H1 (cell line): Measurements from ENCODE around the gene SEMA3G. TPM values are rescaled to one million over a fixed set of nuclear protein-coding genes. Genes with fewer than 3 reads are reported as not detected.

Experiments used
- CTCF ChIA-PET: fragments of 300-600 bp; sonication (Branson Sonifier 250); formaldehyde crosslinking; loops from one replicate; lab custom pipeline; 2021; ENCODE audit not compliant: partially characterized antibody; lab: Charles Lee
- POLR2A ChIA-PET: fragments of 300-600 bp; sonication (Branson Sonifier 250); formaldehyde crosslinking; loops from one replicate; lab custom pipeline; 2021; ENCODE audit warnings: inconsistent platforms; ENCODE audit not compliant: partially characterized antibody; lab: Charles Lee
- DNase-seq, 2 experiments: peaks; one replicate each; pipeline versions ENCODE4 v3.0.0 to v3.0.0-alpha.2; 2010 to 2022; ENCODE audit warnings: low spot score in 2 of 2, low read depth in 1 of 2, mixed read lengths in 1 of 2
- FAIRE-seq: peaks from 2 replicates; lab custom pipeline; 2011; peaks lifted over from hg19 to GRCh38; lab: Jason Lieb, UNC
- H2AFZ ChIP-seq: 2 replicates; pipeline ENCODE4 v1.8.1; 2012; ENCODE audit warnings: low read length, inconsistent platforms
- H2AK5ac ChIP-seq: 2 replicates; pipeline ENCODE4 v1.6.1; 2013; ENCODE audit warnings: low read depth, low read length
- H2BK120ac ChIP-seq: replicated peaks from 2 replicates; pipeline ENCODE3; 2013; ENCODE audit warnings: low read depth, low read length, inconsistent platforms
- H2BK12ac ChIP-seq: 2 replicates; pipeline ENCODE4 v1.6.1; 2013; ENCODE audit warnings: low read depth, low read length
- H2BK15ac ChIP-seq: 2 replicates; pipeline ENCODE4 v1.6.1; 2013; ENCODE audit warnings: low read length
- H2BK20ac ChIP-seq: 2 replicates; pipeline ENCODE4 v1.6.1; 2013; ENCODE audit warnings: low read length
- H2BK5ac ChIP-seq: 2 replicates; pipeline ENCODE4 v1.6.1; 2013; ENCODE audit warnings: low read depth, low read length
- H3K14ac ChIP-seq: 2 replicates; pipeline ENCODE4 v1.6.1; 2013; ENCODE audit warnings: inconsistent platforms; ENCODE audit not compliant: insufficient read length
- H3K18ac ChIP-seq: 2 replicates; pipeline ENCODE4 v1.6.1; 2013; ENCODE audit warnings: low read length; ENCODE audit errors: extremely low read depth
- H3K23ac ChIP-seq: 2 replicates; pipeline ENCODE4 v1.6.1; 2013; ENCODE audit warnings: inconsistent platforms; ENCODE audit not compliant: insufficient read length
- H3K23me2 ChIP-seq: 2 replicates; pipeline ENCODE4 v1.6.1; 2013; ENCODE audit warnings: low read depth, low read length
- H3K27ac ChIP-seq: 2 replicates; pipeline ENCODE4 v1.6.1; 2011; ENCODE audit warnings: low read depth, low read length, inconsistent platforms
- H3K27me3 ChIP-seq, 4 experiments: replicated peaks in 1 of 4; 1 replicate in 1 of 4; 2 replicates in 3 of 4; pipeline versions ENCODE4 v1.6.1 to v1.8.1; 2011 to 2013; ENCODE audit warnings: low read length in 3 of 4, mild to moderate bottlenecking in 3 of 4, inconsistent platforms in 2 of 4, mixed read lengths in 2 of 4, moderate library complexity in 1 of 4; ENCODE audit not compliant: control insufficient read depth in 3 of 4, insufficient read depth in 3 of 4; ENCODE audit errors: extremely low read depth in 1 of 4
- H3K36me3 ChIP-seq, 4 experiments: 2 replicates each; pipeline versions ENCODE4 v1.6.1 to v1.8.1; 2011 to 2013; ENCODE audit warnings: mild to moderate bottlenecking in 4 of 4, low read length in 3 of 4, moderate library complexity in 2 of 4, control low read depth in 1 of 4, inconsistent platforms in 1 of 4; ENCODE audit not compliant: insufficient read depth in 4 of 4, control insufficient read depth in 2 of 4
- H3K4ac ChIP-seq: replicated peaks from 2 replicates; pipeline ENCODE3; 2013; ENCODE audit warnings: low read length, low read depth, mixed read lengths, inconsistent platforms; ENCODE audit not compliant: insufficient read length
- H3K4me1 ChIP-seq, 4 experiments: replicated peaks in 1 of 4; 1 replicate in 1 of 4; 2 replicates in 3 of 4; pipeline versions ENCODE4 v1.6.1 to v1.8.1; 2011 to 2013; ENCODE audit warnings: low read length in 3 of 4, inconsistent platforms in 2 of 4, mixed read lengths in 1 of 4; ENCODE audit not compliant: insufficient read depth in 4 of 4, control insufficient read depth in 3 of 4
- H3K4me2 ChIP-seq, 2 experiments: 2 replicates each; pipeline versions ENCODE4 v1.6.1 to v1.8.1; 2011 to 2013; ENCODE audit warnings: low read depth in 2 of 2, low read length in 2 of 2, control low read depth in 1 of 2, inconsistent platforms in 1 of 2, mild to moderate bottlenecking in 1 of 2; ENCODE audit not compliant: insufficient read depth in 1 of 2
- H3K4me3 ChIP-seq, 4 experiments: fragments of 200-600, 300-600 bp in 1 of 4; sonication (generic), shearing (Covaris generic), sonication (Bioruptor Twin) in 1 of 4; 2 replicates each; pipeline versions ENCODE4 v1.5.1 to v1.8.1; 2011 to 2016; ENCODE audit warnings: low read length in 4 of 4, low read depth in 3 of 4, control low read depth in 2 of 4, inconsistent platforms in 2 of 4, mild to moderate bottlenecking in 2 of 4, mixed read lengths in 1 of 4, moderate library complexity in 1 of 4; ENCODE audit not compliant: insufficient read depth in 2 of 4; ENCODE audit errors: extremely low read depth in 1 of 4
- H3K56ac ChIP-seq: replicated peaks from 2 replicates; pipeline ENCODE3; 2013; ENCODE audit warnings: low read depth, mild to moderate bottlenecking, mixed read lengths, low read length, inconsistent platforms; ENCODE audit not compliant: insufficient read length
- H3K79me1 ChIP-seq: 2 replicates; pipeline ENCODE4 v1.6.1; 2013; ENCODE audit warnings: low read depth, low read length, control low read depth
- H3K79me2 ChIP-seq, 2 experiments: 2 replicates each; pipeline versions ENCODE4 v1.6.1 to v1.8.1; 2012 to 2013; ENCODE audit warnings: low read length in 2 of 2, mild to moderate bottlenecking in 2 of 2, inconsistent platforms in 1 of 2; ENCODE audit not compliant: insufficient read depth in 2 of 2, control insufficient read depth in 1 of 2
- H3K9ac ChIP-seq, 4 experiments: replicated peaks in 1 of 4; 1 replicate in 1 of 4; 2 replicates in 3 of 4; pipeline versions ENCODE4 v1.6.1 to v1.8.1; 2011 to 2013; ENCODE audit warnings: low read depth in 3 of 4, low read length in 3 of 4, control low read depth in 2 of 4, mild to moderate bottlenecking in 2 of 4, moderate library complexity in 2 of 4, inconsistent platforms in 1 of 4; ENCODE audit errors: extremely low read depth in 1 of 4
- H3K9me3 ChIP-seq, 2 experiments: 2 replicates each; pipeline versions ENCODE4 v1.6.1 to v1.8.1; 2012 to 2013; ENCODE audit warnings: mild to moderate bottlenecking in 2 of 2, moderate library complexity in 2 of 2, control low read depth in 1 of 2, inconsistent platforms in 1 of 2, low read depth in 1 of 2, low read length in 1 of 2, mixed read lengths in 1 of 2; ENCODE audit not compliant: insufficient read depth in 2 of 2
- H4K20me1 ChIP-seq, 2 experiments: replicated peaks in 1 of 2; 2 replicates each; pipeline versions ENCODE3 to v1.8.1; 2011 to 2013; ENCODE audit warnings: inconsistent platforms in 2 of 2, low read length in 2 of 2, mild to moderate bottlenecking in 1 of 2; ENCODE audit not compliant: insufficient read depth in 2 of 2, control insufficient read depth in 1 of 2
- H4K5ac ChIP-seq: 2 replicates; pipeline ENCODE4 v1.6.1; 2013; ENCODE audit warnings: low read length, low read depth, mixed read lengths, inconsistent platforms; ENCODE audit not compliant: insufficient read length
- H4K8ac ChIP-seq: 2 replicates; pipeline ENCODE4 v1.8.0; 2013; ENCODE audit warnings: mild to moderate bottlenecking, moderate library complexity, low read length, inconsistent platforms; ENCODE audit not compliant: insufficient read depth; ENCODE audit errors: extremely low read depth
- H4K91ac ChIP-seq: replicated peaks from 2 replicates; pipeline ENCODE3; 2013; ENCODE audit warnings: low read length, mixed read lengths, inconsistent platforms; ENCODE audit not compliant: insufficient read length
- CBX5 ChIP-seq: fragments of 300-800, 300-1000 bp; sonication (generic); IDR thresholded peaks from 2 replicates; pipeline ENCODE4 v1.7.1; 2016; ENCODE audit warnings: antibody characterized with exemption, low read length, low read depth
- GABPA ChIP-seq: IDR thresholded peaks from 2 replicates; pipeline ENCODE4 v1.6.1; 2011; ENCODE audit warnings: mild to moderate bottlenecking, low read length, moderate library complexity, borderline replicate concordance; ENCODE audit not compliant: insufficient read depth
- PHF8 ChIP-seq: fragments of 200-600 bp; sonication (generic); conservative IDR thresholded peaks from 2 replicates; pipeline ENCODE4 v1.7.1; 2012; ENCODE audit warnings: low read depth, mild to moderate bottlenecking, inconsistent platforms, low read length, moderate library complexity
- SAP30 ChIP-seq: fragments of 300-600 bp; sonication (generic); IDR thresholded peaks from 2 replicates; pipeline ENCODE4 v1.7.1; 2012; ENCODE audit warnings: low read length, moderate library complexity, mild to moderate bottlenecking, inconsistent platforms; ENCODE audit not compliant: insufficient read depth, insufficient replicate concordance
- SP2 ChIP-seq: IDR thresholded peaks from 2 replicates; pipeline ENCODE4 v1.6.1; 2012; ENCODE audit warnings: mild to moderate bottlenecking, low read length, inconsistent platforms
- ZNF274 ChIP-seq: IDR thresholded peaks from 2 replicates; pipeline ENCODE4 v1.7.0; 2012; ENCODE audit warnings: low read length, borderline replicate concordance; ENCODE audit errors: extremely low read depth
- WGBS, 2 experiments: shearing (Covaris generic) in 1 of 2; methylation state at CpG; one replicate each; pipeline versions ENCODE4 v1.1.6 to v1.1.7; 2013 to 2015; ENCODE audit warnings: low lambda C conversion rate in 2 of 2, mixed read lengths in 2 of 2, inconsistent platforms in 1 of 2, low coverage in 1 of 2, missing lambda C conversion rate in 1 of 2; ENCODE audit not compliant: insufficient replicate concordance in 2 of 2, insufficient coverage in 1 of 2, insufficient read length in 1 of 2; ENCODE audit errors: extremely low coverage in 1 of 2, missing lambda C conversion rate in 1 of 2; 5-methylcytosine and 5-hydroxymethylcytosine counted together
- polyA plus RNA-seq, 7 experiments: library from polyadenylated mRNA; depleted of rRNA in 3 of 7; stranded (reverse) in 5 of 7; unstranded in 2 of 7; fragments of >200 nt in 5 of 7; fragments of 200-250 nt in 2 of 7; gene quantifications; 1 replicate in 5 of 7; 2 replicates in 1 of 7; 4 replicates in 1 of 7; pipeline versions ENCODE4 v1.2.1 to v1.2.3, GENCODE V29; 2011 to 2013; ENCODE audit warnings: missing spikeins in 2 of 7, mixed read lengths in 2 of 7
- total RNA-seq: library from RNA; stranded (reverse); fragmentation: NEBNext Ultra II Directional; extraction: Animal tissue kit (Norgen Biotek cat#: 25700); gene quantifications from 2 replicates; pipeline ENCODE4 v1.2.1, GENCODE V29; 2021

SEMA3G gene
- total and polyA plus RNA-seq, 2 of the 8 experiments (the other 6 are each of a cell fraction or from before 2014, with no cell fraction given) = 0.95 to 1.5 TPM

- Histone ChIP-seq H3K27me3 (no peaks in the 10 kb centered on the region), H4K91ac (peak overlapping the region; percentile 19), H3K9ac (no peak overlapping the region), H2BK20ac (no peak overlapping the region), H2BK15ac (no peak overlapping the region), H2BK5ac (no peak overlapping the region), H3K14ac (no peak overlapping the region), H3K23ac (no peak overlapping the region), H3K4me2 (no peak overlapping the region), H4K20me1 (peaks cover 0 to 5% of the 10 kb centered on the region in 2 experiments), H3K4ac (no peak overlapping the region), H2BK12ac (no peak overlapping the region), H2AK5ac (no peak overlapping the region), H3K9me3 (no peaks in the 10 kb centered on the region), H2AFZ (no peak overlapping the region), H3K56ac (no peak overlapping the region), H2BK120ac (no peak overlapping the region), H3K4me1 (peaks cover 0 to 3% (median under 1%) of the 10 kb centered on the region in 4 experiments; a peak in 3 of 7 replicates), H3K79me2 (no peaks in the 10 kb centered on the region), H3K79me1 (no peaks in the 10 kb centered on the region; the same call in 1 of the 2 replicates), H3K23me2 (no peaks in the 10 kb centered on the region)
- FAIRE-seq (no peak), DNase-seq (no peak)
- POLR2A ChIA-PET = interaction anchor here (0.7 to 3.3 kb wide), 6 partner anchors 9 to 111 kb away, joined by 3 to 26 read pairs (median 4); no protein-coding TSS in a partner anchor
- CTCF ChIA-PET = interaction anchor here (0.6 to 13.7 kb wide), 31 partner anchors 14 to 387 kb away, joined by 3 to 271 read pairs (median 6); partner anchors contain the start of genes DNAH1, GLYCTK, SEMA3G and TLR9
- TF ChIP-seq SAP30 (no peak), PHF8 (no peak), GABPA (no peak), SP2 (no peak), ZNF274 (no peak), CBX5 (no peak)
- TF ChIP-seq, all 59 proteins: peak for 0
- Histone ChIP-seq H4K5ac (no peak overlapping the region), H3K18ac (no peak overlapping the region), H4K8ac (peak overlapping the region; percentile 80; the same call in 1 of the 2 replicates), H3K4me3 (no peak overlapping the region), H3K27ac (no peak overlapping the region), H3K36me3 (no peaks in the 10 kb centered on the region)
- WGBS, 2 experiments = 95% methylated on average over 9 of the region's 9 CpGs; no CpG with 5 or more reads in 1 of the 2 experiments
Measured at GRCh38 chr3:52388933-52389332, 56.0 kb downstream of the SEMA3G start.
